ENCODE data around the gene ARHGEF28. TPM values are rescaled to one million over a fixed set of nuclear protein-coding genes. Genes with fewer than 3 reads are reported as not detected.

The ARHGEF28 gene
- total RNA-seq, 1 experiment from 2014 or later = 0.57 TPM

DNA sequence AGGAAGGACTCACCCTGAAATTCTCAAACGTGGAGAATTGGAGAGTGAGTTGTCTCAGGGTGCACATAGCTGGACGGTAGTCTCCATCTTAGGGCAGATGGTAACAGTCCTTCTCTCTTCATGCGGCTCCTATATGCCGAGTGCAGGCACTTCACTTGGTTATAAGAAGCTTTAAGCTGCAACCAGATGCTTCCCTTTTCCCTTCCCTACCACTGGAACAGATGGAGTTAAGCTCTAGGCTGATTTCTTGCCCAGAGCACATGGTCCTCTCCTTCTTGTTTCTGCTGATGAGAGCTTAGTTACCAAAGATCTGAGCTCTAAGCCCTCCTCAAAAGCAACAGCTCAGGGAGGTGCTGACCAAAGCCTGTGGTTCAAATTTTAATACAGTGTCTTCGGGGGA lies 355.7 kb downstream of the ARHGEF28 start:
- Histone ChIP-seq H3K23me2 (ENCODE audit: insufficient read length, low read depth, low read length, poor library complexity, severe bottlenecking) (no peaks in the 10 kb centered on the region), H3K4me2 (ENCODE audit: insufficient read depth, insufficient read length, low read length) (no peak overlapping the region), H2BK20ac (ENCODE audit: low read depth, low read length, poor library complexity, severe bottlenecking) (no peak overlapping the region), H3K79me1 (ENCODE audit: insufficient read depth, low read depth, low read length, poor library complexity, severe bottlenecking) (no peaks in the 10 kb centered on the region), H3K4me1 (ENCODE audit: insufficient read depth, low read length) (no peaks in the 10 kb centered on the region), H3K27me3 (ENCODE audit: insufficient read depth, low read length) (no peaks in the 10 kb centered on the region), H3K79me2 (ENCODE audit: insufficient read depth, low read length) (no peaks in the 10 kb centered on the region), H3T11ph (ENCODE audit: low read length) (no peak overlapping the region), H4K20me1 (ENCODE audit: control insufficient read depth, insufficient read depth, insufficient read length) (no peaks in the 10 kb centered on the region), H3K9me3 (ENCODE audit: control insufficient read depth, low read depth, low read length) (no peaks in the 10 kb centered on the region), H3K23ac (ENCODE audit: insufficient read length, low read depth, low read length) (no peak overlapping the region), H3K27ac (ENCODE audit: insufficient read length, low read depth, low read length) (no peak overlapping the region), H3K56ac (ENCODE audit: insufficient read length, low read depth, low read length) (no peak overlapping the region), H2AFZ (ENCODE audit: low read length) (no peak overlapping the region), H3K18ac (ENCODE audit: insufficient read length, low read depth, low read length) (no peak overlapping the region), H4K91ac (ENCODE audit: insufficient read length, low read depth, low read length) (no peak overlapping the region), H2BK5ac (ENCODE audit: insufficient read length, low read length) (no peak overlapping the region), H4K8ac (replicated peaks; ENCODE audit: insufficient read length, low read depth, low read length) (no peak overlapping the region), H2BK12ac (ENCODE audit: insufficient read length, low read depth, low read length) (no peak overlapping the region), H3K9ac (ENCODE audit: extremely low read depth, insufficient read length, low read length) (no peak overlapping the region), H3K14ac (ENCODE audit: insufficient read depth, low read length) (no peak overlapping the region), H4K5ac (ENCODE audit: insufficient read length, low read depth, low read length) (no peak overlapping the region), H2BK15ac (ENCODE audit: low read depth, low read length) (no peak overlapping the region), H2BK120ac (ENCODE audit: low read depth, low read length, poor library complexity, severe bottlenecking) (no peak overlapping the region), H3K4ac (ENCODE audit: low read depth, low read length) (no peak overlapping the region), H2AK5ac (ENCODE audit: insufficient read length, low read length) (no peak overlapping the region)
- no peak for DNase-seq
- H3K27me3 Mint-ChIP-seq (ENCODE audit: low read depth) = no peaks in the 10 kb centered on the region; the same call in 1 of the 2 replicates
- H3K9me3 Mint-ChIP-seq = no peaks in the 10 kb centered on the region
- no peak overlapping the region for H3K4me3 Mint-ChIP-seq
- WGBS (ENCODE audit: extremely low coverage, insufficient read length, low lambda C conversion rate) = no CpG with 5 or more reads among the region's 5 CpGs
- no peaks in the 10 kb centered on the region for H3K36me3 Mint-ChIP-seq (ENCODE audit: insufficient read depth in 1 of 3, low read depth in 3 of 3)
- TF ChIP-seq, protein P1, sequence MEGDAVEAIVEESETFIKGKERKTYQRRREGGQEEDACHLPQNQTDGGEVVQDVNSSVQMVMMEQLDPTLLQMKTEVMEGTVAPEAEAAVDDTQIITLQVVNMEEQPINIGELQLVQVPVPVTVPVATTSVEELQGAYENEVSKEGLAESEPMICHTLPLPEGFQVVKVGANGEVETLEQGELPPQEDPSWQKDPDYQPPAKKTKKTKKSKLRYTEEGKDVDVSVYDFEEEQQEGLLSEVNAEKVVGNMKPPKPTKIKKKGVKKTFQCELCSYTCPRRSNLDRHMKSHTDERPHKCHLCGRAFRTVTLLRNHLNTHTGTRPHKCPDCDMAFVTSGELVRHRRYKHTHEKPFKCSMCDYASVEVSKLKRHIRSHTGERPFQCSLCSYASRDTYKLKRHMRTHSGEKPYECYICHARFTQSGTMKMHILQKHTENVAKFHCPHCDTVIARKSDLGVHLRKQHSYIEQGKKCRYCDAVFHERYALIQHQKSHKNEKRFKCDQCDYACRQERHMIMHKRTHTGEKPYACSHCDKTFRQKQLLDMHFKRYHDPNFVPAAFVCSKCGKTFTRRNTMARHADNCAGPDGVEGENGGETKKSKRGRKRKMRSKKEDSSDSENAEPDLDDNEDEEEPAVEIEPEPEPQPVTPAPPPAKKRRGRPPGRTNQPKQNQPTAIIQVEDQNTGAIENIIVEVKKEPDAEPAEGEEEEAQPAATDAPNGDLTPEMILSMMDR (conservative IDR thresholded peaks at IDR 0.05) = no peak
- H3K4me1 Mint-ChIP-seq = peaks cover 0 to 2% of the 10 kb centered on the region in 2 experiments; a peak in 1 of 4 replicates
- H3K27ac Mint-ChIP-seq = no peak overlapping the region
